Endometrial microvascular endothelial cells (primary cell): ENCODE measurements around the gene SATB2. TPM values are rescaled to one million over a fixed set of nuclear protein-coding genes. Genes with fewer than 3 reads are reported as not detected.

Experiments
- in situ Hi-C: cut with HindIII; loops from 2 replicates; pipeline ENCODE4 v1.10.0; 2017; ENCODE audit warnings: low sequenced_read_pairs, low pct_unique_long_range_greater_than_20kb; ENCODE audit errors: inconsistent ontology term
- total RNA-seq: library from RNA; depleted of rRNA; stranded (reverse); fragments of >200 nt; gene quantifications from one replicate; pipeline ENCODE4 v1.2.3, GENCODE V29; 2015; ENCODE audit errors: inconsistent ontology term

Gene SATB2
- total RNA-seq, 1 donor from 2014 or later: under 0.01 TPM

DNA sequence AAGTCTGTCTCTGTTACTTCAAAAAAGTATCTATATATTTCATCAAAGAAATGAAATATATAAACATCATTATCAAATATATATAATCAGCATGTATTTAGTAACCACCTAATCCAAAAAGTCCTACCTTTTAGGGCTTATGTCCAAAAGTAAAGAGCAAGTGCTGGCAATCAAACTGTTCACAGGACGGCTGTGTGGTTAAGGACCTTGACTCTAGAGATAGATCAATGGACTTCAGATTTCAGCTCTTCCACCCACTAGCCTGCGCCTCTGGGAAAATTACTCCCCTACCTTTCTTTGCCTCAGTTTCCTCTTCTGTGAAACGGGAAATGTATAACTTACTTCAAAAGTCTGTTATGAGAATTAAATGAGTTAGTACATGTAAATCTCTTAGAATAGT, 29.4 kb downstream of the SATB2 start:
- in situ Hi-C loops: no loop called here

DNA sequence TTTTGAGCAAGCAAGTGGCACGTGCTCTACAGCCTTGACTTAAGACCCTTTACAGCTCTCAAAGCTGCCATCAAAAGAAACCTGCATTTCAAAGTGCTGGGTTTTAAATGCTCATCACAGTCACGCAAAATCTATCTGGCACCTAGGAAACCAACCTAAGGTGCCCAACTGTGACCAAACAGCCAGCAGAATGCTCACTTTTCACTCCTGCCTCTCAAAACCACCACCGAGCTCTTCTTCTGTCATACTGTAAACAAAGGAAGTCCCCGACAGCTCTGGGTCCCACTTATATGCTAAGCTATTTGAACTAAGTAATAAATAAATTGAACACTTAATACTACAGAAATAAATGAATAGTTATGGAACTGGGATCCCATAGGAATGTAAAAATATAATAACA, 33.6 kb downstream of the SATB2 start:
- in situ Hi-C loops: no loop called here

DNA sequence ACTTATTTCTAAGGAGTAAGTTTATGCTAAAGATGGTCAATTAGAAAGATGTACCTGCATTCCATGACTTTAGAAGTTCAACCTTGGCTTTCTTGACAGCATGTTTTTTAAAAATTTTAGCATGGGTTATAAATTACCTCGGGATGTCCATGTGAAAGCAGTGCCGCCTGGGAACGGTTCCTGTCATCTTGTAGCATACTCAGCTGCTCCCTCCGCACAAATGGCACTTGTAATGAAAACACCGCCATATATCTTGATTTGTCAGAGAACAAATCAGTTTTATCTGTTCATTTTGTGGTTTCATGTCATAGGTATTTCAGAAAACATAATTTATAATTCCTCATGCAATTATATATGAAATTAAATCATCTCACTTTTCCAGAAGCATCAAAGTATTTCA, 38.3 kb downstream of the SATB2 start:
- in situ Hi-C loops: no loop called here

DNA sequence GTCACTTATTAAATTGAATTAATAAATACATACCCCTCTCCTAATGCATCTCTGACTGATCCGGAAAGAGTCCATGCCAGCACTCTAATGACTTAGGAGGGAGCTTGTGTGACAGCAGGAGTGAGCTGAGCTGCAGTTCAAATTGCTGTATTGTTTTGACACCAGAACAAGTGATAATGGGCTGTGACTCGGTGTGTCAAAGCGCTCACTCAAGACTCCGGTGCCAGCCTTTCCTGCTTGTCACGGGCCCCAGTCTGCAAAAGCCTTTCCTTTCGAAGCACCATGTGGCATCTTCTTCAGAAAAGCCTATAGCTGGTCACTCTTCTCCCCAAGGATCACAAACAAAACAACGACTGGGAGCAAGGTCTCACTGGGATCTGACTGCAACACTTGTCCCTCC, 43.3 kb downstream of the SATB2 start:
- in situ Hi-C loops: no loop called here

DNA sequence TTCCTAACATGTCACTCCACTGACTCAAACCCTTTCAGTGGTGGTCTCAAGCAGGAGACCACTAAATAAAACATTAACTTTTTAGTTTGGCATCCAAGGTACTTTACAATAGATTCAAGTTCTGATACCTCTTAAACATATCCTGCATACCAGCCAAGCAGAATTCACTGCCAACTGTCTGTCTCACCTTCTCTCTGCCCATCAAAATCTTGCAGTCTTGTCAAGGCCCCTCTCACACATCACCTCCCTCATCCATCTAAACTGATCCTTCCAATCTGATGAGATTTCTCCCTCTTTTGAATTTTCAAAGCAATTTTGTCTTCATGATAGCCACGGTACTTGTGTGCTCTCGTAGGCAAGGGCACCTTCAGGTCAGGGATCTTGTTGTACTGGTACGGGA, 43.7 kb downstream of the SATB2 start:
- in situ Hi-C loops: no loop called here

DNA sequence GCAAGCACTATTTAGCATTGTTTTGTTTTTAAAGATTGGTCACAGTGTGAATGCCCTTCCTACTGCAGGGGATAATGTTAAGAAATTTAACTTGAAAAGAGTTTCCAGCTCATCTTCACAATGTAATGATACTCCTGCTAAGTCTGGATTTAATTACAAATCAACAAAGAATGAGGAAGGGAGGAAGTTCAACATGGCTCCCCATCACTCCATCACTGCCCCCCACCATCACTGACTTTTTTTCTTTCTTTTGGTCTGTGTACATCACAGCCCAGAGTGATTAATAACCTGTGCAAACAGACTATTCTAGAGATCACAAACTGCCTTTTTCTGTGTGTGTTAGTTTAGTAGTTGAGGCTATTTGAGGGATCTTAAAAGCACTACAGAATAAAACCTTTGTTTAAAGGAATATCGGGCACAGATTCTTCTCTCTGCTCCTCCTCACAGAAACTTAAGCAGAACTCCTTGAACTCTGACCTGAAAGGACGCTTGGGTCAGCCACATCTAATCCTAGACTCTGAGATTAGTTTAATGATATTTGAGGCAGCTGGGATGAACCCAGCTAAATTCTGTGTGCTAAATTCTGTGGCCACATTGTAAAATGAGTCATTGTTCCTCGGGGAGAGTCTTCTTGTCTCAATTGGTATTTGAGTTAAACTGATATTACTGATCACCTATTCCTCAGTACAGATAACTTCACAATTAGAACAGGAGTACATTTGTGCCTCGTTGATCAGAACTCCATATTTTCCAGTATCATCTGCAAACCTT, 47.8 kb downstream of the SATB2 start:
- in situ Hi-C loops: no loop called here

DNA sequence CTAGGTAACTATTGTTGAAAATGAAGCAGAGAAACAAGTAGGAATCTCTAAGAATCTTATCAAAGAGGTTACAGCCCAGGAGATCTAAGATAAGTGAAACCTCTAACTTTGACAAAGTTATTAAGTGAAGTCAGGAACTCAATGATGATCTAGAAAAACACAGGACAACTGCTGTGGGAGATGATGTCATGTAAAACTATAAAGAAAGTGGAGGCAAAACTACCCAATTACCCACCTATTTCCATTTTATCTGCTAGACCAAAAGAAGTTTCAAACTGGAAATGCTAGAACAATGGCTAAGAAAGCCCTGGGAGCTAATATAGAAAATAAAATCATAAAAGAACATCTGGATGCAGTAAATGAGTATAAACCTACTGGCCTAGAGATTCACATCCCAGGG, 50.3 kb downstream of the SATB2 start:
- in situ Hi-C loops: no loop called here

DNA sequence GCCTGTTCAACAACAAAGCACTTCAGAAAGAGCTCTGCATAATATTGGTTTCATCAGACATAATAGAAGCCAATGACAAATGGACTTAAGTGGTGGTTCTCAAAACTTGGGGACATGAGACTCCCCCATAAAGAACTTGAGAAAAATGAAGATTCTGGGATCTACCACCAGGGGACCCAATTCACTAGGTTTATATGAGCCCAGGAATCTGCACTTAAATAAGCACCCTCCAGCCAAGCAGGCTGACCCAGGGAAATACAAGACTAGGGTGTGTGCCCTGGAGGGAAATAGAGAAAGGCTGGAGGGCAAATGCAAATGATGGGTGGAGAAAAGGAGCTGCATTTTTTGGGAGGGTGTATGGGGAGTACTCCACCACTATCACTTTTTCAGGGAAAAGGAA, 52.5 kb downstream of the SATB2 start:
- in situ Hi-C loops: no loop called here

DNA sequence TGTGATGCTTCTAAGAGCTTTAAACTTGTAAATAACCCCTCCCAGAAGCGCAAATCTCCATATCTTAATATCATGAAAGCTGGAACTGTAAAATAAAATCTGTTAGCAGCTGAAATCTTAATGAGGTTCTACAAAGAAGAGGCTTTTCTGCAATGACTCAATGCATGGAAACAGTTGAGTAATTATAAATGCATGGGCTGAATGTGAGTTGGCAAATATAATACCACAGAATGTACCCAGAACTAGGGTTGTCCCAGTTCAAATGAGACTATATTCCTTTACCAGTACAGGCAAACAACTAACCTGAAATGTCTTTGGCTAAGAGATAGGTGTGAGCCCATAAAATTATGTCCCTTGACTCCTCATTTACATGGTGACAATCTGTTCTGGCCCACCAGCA, 52.9 kb downstream of the SATB2 start:
- in situ Hi-C loops: no loop called here

DNA sequence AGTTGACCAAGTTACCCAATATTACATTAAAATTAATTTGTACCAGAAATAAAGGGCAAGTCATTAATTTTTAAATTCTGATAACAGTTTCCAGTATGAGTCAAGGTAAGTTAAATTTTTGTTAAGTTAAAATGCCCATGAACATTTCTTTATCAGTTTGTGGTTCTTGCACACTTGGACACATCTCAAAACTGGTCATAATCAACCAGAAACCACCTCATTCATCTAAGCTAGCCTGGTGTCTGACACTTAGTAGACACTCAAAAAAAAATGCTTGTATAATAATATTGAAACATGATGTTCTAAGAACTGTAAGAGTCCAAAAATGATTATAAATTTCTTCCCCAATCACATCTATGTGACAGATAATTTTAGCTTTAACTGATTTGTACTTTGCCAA, 62.4 kb downstream of the SATB2 start:
- in situ Hi-C loops: no loop called here

DNA sequence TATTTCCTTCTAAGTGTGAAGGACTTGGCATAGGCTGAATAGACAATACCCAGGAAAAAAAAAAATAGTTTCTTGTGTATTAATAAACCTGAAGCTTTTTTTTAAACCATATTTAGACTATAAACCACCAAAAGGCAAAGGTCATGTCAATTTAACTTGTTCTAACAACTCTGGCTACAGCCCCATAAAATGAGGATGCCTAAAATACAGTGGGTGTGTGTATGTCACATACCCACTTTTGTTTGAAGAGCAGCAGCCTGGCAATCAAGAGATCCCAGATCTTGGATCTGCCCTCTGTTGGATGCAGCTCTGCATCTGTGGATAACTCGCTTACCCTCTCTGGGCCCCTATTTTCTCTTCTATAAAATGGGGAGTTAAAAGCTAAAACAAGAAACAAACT, 65.4 kb downstream of the SATB2 start:
- in situ Hi-C loops: no loop called here

DNA sequence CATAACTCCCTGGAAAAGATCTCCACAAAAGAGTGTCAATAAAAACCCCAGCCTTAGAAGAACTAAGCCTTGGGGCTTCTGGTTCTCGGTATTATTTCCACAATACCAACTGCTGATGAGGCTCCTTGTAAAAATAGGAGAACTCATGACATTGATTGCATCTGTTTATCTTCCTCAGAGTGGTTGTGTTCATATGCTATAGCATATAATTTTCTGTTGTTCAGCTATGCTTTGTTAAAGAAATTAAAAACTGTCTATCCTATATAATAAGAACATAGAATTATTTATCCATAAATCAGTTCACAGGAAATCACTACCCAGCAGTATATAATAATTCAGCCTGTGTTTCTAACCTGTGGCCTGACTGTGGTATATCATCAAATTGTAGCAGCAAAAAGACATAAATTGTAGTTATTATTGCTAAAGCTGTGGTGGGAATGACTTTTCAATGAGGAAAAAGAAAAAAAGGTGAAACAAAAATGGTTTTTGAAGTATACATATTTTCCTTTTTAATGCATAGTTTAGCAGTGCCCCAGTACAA, 68.9 kb downstream of the SATB2 start:
- in situ Hi-C loops: no loop called here

DNA sequence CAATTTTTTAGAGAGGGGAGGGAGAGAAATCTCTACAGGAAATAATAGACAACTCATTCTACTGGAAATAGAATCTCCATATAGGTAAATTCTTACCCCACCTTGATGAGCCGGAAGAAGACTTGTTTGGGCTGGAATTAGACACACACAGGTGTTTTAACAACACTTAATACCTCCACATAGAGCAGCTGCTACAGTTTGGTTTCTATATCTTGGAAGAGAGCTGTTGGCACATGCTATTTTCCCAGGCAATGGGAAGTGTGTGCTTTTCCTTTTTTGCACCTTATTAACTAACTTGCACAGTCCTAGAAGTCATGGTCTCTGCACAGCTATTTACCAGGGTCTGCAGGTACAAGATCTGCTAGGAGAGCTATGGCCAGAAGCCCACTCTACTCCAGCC, 73.7 kb downstream of the SATB2 start:
- in situ Hi-C loops: no loop called here

DNA sequence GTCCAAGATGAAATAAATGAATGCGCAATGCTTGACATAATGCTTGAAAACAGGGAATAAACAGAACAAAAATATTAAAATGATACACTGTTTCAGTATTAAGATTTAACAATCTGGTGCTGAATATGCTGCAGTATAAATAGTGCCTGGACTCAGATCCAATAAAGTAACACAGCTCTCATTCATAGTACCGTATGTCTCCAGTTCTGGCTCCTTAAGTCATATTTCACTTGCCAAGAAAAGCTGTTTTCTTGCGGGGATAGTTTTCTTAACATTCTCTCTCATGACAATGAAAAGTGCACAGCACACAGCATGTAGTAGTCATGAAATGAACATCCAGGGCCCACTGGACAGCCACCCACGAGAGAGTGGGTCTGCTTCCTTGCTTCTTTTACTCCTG, 74.7 kb downstream of the SATB2 start:
- in situ Hi-C loops: no loop called here

DNA sequence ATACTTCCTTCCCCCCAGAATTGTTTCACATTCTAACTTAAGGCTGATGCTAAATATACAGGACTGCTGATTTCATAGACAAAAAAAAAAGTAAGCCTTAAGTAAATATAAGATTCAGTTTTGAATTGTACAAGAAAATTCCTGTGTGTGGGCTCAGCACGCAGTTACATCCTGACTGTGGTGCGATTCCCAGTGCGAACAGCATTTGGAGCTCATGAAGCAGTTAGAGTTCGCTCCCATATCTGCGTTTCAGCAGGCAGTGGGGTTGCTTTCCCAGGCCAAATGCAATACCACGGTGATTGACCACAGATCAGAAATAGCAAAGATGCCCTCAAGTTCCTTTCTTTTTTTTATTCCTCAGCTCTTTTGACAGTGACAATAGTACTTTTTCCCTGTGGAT, 75.6 kb downstream of the SATB2 start:
- in situ Hi-C loops: no loop called here

DNA sequence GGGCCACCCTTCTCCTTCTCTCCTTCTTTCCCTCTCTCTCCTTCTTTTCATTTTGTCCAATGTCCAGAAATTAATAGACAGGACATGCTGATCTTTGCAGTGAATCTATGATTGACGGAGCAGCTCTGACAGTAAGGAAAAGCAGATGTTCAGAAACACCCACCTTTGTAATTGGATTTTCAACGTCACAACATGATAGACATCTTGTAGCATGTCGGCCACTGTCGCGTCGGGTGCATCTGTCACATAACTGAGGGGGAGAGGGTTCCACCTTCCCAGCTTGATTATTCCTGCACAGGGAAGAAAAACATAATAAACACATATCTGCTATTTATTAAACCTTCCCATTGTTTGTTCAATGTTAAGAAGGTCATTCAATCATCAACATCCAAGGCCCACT, 76.2 kb downstream of the SATB2 start:
- in situ Hi-C loops: no loop called here

DNA sequence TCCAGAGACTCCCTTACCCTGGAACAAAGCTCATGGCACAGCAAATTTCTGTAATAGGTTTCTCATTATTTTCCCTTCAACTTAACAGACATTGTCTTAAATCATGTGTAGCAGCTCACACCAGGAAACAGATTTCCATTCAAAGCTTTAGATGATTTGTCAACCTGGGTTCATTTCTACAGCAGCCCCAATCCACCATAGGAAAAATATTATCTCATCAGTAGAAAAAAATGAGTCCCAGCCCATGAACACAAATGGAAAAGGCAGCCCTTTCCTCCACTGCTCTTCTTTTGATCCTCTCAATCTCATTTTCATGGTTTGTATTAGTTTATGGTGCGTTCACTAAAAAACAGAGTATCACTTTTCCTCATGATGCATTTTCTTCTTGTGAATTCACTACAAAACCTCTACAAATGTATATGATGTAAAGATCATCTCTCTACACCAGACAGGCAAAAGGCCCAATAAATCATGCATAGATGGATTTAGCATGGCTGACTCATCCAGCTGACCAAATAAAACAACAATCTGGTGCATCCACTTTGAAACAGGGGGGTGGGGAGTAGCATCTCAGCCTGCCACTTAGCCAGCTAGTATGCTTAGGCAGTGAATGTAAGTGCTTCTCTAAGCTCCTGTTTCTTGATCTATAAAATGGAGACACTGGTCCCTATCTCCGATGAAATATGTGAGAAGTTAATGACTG, 78.6 kb downstream of the SATB2 start:
- in situ Hi-C loops: no loop called here

DNA sequence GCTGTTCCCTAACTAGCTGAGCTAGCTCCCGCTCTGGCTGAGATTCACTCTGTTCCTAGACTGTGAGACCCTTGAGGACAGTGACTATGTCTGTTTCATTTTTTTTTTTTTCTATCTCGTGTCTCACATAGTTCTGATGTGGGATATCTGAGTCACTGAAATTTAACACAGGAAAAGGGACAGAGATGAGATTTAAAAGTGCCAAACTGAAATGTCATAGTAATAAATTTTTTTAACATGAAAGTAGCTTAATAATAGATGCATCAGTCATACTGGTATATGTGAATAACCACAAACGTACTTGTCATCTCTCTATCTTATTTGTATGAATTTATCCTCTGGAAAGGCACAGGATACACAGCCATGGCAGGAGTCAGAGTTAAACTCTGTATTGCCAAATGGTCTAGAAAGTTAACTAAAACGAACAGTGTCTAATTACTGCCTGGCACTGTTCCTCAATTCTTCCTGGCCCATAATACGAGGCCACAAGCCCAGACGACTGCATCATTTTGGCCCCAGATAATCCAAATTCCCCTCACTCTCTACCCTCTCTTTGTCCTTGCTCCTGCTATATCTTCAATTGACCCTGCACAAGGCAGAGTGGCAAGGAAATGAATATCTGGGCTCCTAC, 87.5 kb downstream of the SATB2 start:
- in situ Hi-C loops: no loop called here

DNA sequence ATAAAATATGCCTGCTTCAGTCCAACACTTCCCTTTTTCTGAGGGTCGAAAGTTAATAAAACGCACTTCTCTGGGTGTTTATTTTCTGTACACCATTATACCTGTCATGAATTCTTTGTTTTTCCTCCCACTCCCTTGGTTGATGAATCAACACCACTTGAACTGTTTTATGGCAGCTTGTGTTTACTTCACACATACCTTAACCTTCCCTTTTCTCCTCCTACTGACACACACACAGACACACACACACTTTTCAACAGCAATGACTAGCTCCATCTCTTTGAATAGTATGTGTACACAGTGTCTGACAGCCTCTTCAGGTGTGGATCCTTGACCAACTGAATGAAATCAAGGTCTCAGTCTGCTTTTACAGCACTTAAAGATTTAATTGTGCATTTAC, 91.3 kb downstream of the SATB2 start:
- in situ Hi-C loops: no loop called here

DNA sequence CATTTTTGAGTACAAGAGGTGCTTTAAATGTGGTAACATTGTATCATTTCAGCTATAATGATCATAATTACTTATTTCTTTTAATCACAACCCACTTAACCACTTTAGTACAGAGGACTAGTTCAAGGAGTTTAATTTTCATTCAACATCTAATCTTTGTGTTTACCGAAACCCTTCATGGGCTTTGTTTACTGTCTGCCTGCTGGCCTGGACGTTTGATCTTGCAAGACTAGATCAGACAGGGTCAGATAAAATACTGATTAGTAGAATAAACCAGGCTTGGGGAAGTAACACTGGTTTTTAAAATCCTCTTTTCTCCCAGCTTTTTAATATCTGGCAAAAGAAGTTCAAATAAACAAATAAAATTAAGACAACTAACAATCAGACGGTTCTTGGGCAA, 93.6 kb downstream of the SATB2 start:
- in situ Hi-C loops: no loop called here
